ENCODE measurements around the gene TUG1. TPM values are rescaled to one million over a fixed set of nuclear protein-coding genes. Genes with fewer than 3 reads are reported as not detected.

TUG1 gene

Small RNAs within 50 kb of the gene (small RNA-seq; reads per million reads assigned to genes)
- gene RF01892 (ENCODE audit: low read depth), result not detected
